HCT116 (cell line): ENCODE results near the gene KIF21B.

ENCODE experiments used
- EGR1 ChIP-seq: IDR thresholded peaks from 2 replicates; pipeline ENCODE4 v1.6.1; 2012; ENCODE audit warnings: low read depth
- ELF1 ChIP-seq: IDR thresholded peaks from 2 replicates; pipeline ENCODE4 v1.6.1; 2012; ENCODE audit warnings: low read depth, borderline replicate concordance
- EZH2 ChIP-seq: fragments of 200-600 bp; sonication (generic); IDR thresholded peaks from 2 replicates; pipeline ENCODE4 v1.6.1; 2017; ENCODE audit warnings: antibody characterized with exemption, mixed run types
- POLR2A ChIP-seq: IDR thresholded peaks from 2 replicates; pipeline ENCODE4 v1.7.0; 2011; ENCODE audit warnings: borderline replicate concordance; ENCODE audit not compliant: insufficient read depth, insufficient read length; ENCODE audit errors: extremely low read depth
- POLR2AphosphoS5 ChIP-seq: IDR thresholded peaks from 2 replicates; pipeline ENCODE4 v1.6.1; 2011; ENCODE audit warnings: mild to moderate bottlenecking, low read depth, low read length, moderate library complexity
- RAD21 ChIP-seq: IDR thresholded peaks from 2 replicates; pipeline ENCODE4 v1.6.1; 2012; ENCODE audit warnings: low read depth, mild to moderate bottlenecking
- SIN3A ChIP-seq: IDR thresholded peaks from 2 replicates; pipeline ENCODE4 v1.6.1; 2012; ENCODE audit warnings: low read depth
- SP1 ChIP-seq: IDR thresholded peaks from 2 replicates; pipeline ENCODE4 v1.6.1; 2012; ENCODE audit warnings: low read depth
- TF ChIP-seq, protein P1 (sequence below), 3 experiments: fragments of 200-600 bp in 1 of 3; sonication (generic) in 1 of 3; IDR thresholded peaks in 2 of 3; conservative IDR thresholded peaks in 1 of 3; 2 replicates each; pipeline ENCODE4 v1.5.1; 2012 to 2017; ENCODE audit warnings: low read depth in 2 of 3, low read length in 2 of 3, antibody characterized with exemption in 1 of 3, borderline replicate concordance in 1 of 3, control low read depth in 1 of 3, mild to moderate bottlenecking in 1 of 3, mixed read lengths in 1 of 3, mixed run types in 1 of 3, moderate library complexity in 1 of 3; ENCODE audit not compliant: insufficient read depth in 1 of 3
- TF ChIP-seq, protein P2 (sequence below): IDR thresholded peaks from 2 replicates; pipeline ENCODE4 v1.6.1; 2011; ENCODE audit warnings: mild to moderate bottlenecking, low read length, moderate library complexity; ENCODE audit not compliant: insufficient replicate concordance; ENCODE audit errors: extremely low read depth

DNA sequence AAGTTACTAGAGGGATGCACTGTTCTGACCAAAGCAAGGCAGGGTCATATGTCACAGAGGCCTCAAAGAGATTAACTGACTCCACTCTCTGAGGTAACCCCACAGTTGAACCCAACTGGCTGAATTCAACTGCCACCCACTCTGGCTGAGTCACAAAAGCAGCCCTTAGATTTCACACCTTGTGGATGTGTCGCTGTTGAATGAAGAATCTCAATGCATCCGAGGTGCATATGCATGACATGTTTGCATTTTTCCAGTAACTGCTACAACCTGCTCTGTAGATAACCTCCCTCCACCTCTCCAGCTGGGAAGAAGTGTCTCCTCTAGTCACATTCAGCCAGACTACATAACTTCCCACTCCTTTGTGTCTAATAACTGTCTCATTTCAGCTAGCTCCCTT is 27.9 kb upstream of the KIF21B start:
- TF ChIP-seq, protein P1, sequence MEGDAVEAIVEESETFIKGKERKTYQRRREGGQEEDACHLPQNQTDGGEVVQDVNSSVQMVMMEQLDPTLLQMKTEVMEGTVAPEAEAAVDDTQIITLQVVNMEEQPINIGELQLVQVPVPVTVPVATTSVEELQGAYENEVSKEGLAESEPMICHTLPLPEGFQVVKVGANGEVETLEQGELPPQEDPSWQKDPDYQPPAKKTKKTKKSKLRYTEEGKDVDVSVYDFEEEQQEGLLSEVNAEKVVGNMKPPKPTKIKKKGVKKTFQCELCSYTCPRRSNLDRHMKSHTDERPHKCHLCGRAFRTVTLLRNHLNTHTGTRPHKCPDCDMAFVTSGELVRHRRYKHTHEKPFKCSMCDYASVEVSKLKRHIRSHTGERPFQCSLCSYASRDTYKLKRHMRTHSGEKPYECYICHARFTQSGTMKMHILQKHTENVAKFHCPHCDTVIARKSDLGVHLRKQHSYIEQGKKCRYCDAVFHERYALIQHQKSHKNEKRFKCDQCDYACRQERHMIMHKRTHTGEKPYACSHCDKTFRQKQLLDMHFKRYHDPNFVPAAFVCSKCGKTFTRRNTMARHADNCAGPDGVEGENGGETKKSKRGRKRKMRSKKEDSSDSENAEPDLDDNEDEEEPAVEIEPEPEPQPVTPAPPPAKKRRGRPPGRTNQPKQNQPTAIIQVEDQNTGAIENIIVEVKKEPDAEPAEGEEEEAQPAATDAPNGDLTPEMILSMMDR (IDR thresholded peaks at IDR 0.05 in 2 of 3, conservative IDR thresholded peaks at IDR 0.05 in 1 of 3; ENCODE audit: borderline replicate concordance in 1 of 3, insufficient read depth in 1 of 3, low read depth in 2 of 3, low read length in 2 of 3), result no peak
- TF ChIP-seq, protein P2, sequence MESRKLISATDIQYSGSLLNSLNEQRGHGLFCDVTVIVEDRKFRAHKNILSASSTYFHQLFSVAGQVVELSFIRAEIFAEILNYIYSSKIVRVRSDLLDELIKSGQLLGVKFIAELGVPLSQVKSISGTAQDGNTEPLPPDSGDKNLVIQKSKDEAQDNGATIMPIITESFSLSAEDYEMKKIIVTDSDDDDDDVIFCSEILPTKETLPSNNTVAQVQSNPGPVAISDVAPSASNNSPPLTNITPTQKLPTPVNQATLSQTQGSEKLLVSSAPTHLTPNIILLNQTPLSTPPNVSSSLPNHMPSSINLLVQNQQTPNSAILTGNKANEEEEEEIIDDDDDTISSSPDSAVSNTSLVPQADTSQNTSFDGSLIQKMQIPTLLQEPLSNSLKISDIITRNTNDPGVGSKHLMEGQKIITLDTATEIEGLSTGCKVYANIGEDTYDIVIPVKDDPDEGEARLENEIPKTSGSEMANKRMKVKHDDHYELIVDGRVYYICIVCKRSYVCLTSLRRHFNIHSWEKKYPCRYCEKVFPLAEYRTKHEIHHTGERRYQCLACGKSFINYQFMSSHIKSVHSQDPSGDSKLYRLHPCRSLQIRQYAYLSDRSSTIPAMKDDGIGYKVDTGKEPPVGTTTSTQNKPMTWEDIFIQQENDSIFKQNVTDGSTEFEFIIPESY, result no peak
- TF ChIP-seq POLR2A (no peak), EZH2 (no peak), RAD21 (no peak), SP1 (no peak), SIN3A (no peak), EGR1 (no peak), ELF1 (no peak), POLR2AphosphoS5 (no peak)
